B cell (primary cell): ENCODE measurements around the gene PRLH. TPM values are rescaled to one million over a fixed set of nuclear protein-coding genes. Genes with fewer than 3 reads are reported as not detected.

Source experiments
- ATAC-seq: fragments of 200-7000 bp; cut with Tn5 transposase; one replicate; pipeline ENCODE4 v1.10.0; 2021; ENCODE audit warnings: low read depth, mild to moderate bottlenecking, moderate number of reproducible peaks, moderate library complexity
- CTCF ChIA-PET: fragments of 350-600 bp; sonication (Branson Sonifier 250); formaldehyde crosslinking; loops from one replicate; lab custom pipeline; 2021; ENCODE audit warnings: antibody characterized with exemption, inconsistent platforms; lab: Charles Lee
- POLR2A ChIA-PET: fragments of 350-600 bp; sonication (Branson Sonifier 250); formaldehyde crosslinking; loops from one replicate; lab custom pipeline; 2021; ENCODE audit warnings: antibody characterized with exemption; lab: Charles Lee
- DNase-seq: peaks from one replicate; pipeline ENCODE4 v3.0.0; 2013
- H2AFZ ChIP-seq: 2 replicates; pipeline ENCODE4 v1.6.1; 2012; ENCODE audit warnings: mild to moderate bottlenecking, low read depth, low read length; ENCODE audit not compliant: insufficient read depth, poor library complexity, severe bottlenecking
- H3K27ac ChIP-seq, 2 donors: 1 replicate in 1 of 2; 2 replicates in 1 of 2; pipeline ENCODE4 v1.5.1; 2012 to 2013; ENCODE audit warnings: low read length in 2 of 2, mild to moderate bottlenecking in 2 of 2, moderate library complexity in 1 of 2
- H3K27me3 ChIP-seq, 4 experiments: fragments of 200-600 bp in 1 of 4; sonication (generic) in 1 of 4; replicated peaks in 1 of 4; 1 replicate in 2 of 4; 2 replicates in 2 of 4; pipeline versions ENCODE4 v1.6.1 to v1.7.0; 2013 to 2016; ENCODE audit warnings: low read length in 3 of 4, mild to moderate bottlenecking in 2 of 4, mixed read lengths in 1 of 4, moderate library complexity in 1 of 4; ENCODE audit not compliant: insufficient read depth in 4 of 4, control insufficient read depth in 3 of 4; ENCODE audit errors: control extremely low read depth in 1 of 4
- H3K36me3 ChIP-seq, 2 experiments: replicated peaks in 1 of 2; 1 replicate in 1 of 2; 2 replicates in 1 of 2; pipeline versions ENCODE4 v1.6.1 to v1.7.1; 2013; ENCODE audit warnings: low read length in 1 of 2; ENCODE audit not compliant: insufficient read depth in 2 of 2, control insufficient read depth in 1 of 2; ENCODE audit errors: control extremely low read depth in 1 of 2, extremely low read depth in 1 of 2
- H3K4me1 ChIP-seq, 2 donors: fragments of 200-600 bp in 1 of 2; sonication (generic) in 1 of 2; 1 replicate in 1 of 2; 2 replicates in 1 of 2; pipeline versions ENCODE4 v1.5.1 to v1.6.1; 2013 to 2017; ENCODE audit warnings: low read length in 2 of 2; ENCODE audit not compliant: control insufficient read depth in 2 of 2, insufficient read depth in 2 of 2
- H3K4me2 ChIP-seq: replicated peaks from 2 replicates; pipeline ENCODE3; 2012; ENCODE audit warnings: mild to moderate bottlenecking, low read depth, low read length; ENCODE audit not compliant: poor library complexity, severe bottlenecking
- H3K4me3 ChIP-seq, 5 experiments: fragments of 200-600 bp in 1 of 5; sonication (generic) in 1 of 5; 1 replicate in 3 of 5; 2 replicates in 2 of 5; pipeline versions ENCODE4 v1.5.1 to v1.7.0; 2011 to 2016; ENCODE audit warnings: low read length in 4 of 5, mild to moderate bottlenecking in 4 of 5, low read depth in 2 of 5, control low read depth in 1 of 5, moderate library complexity in 1 of 5; ENCODE audit not compliant: insufficient read depth in 1 of 5; ENCODE audit errors: control extremely low read depth in 1 of 5, extremely low read depth in 1 of 5
- H3K79me2 ChIP-seq: fragments of 200-600 bp; sonication (generic); one replicate; pipeline ENCODE4 v1.6.0; 2016; ENCODE audit warnings: low read length; ENCODE audit not compliant: control insufficient read depth, insufficient read depth
- H3K9ac ChIP-seq: fragments of 200-600 bp; sonication (generic); 2 replicates; pipeline ENCODE4 v1.6.1; 2017; ENCODE audit warnings: mild to moderate bottlenecking, low read length, moderate library complexity
- H3K9me3 ChIP-seq, 3 donors: one replicate each; pipeline versions ENCODE4 v1.6.1 to v1.7.1; 2013; ENCODE audit warnings: low read length in 2 of 3; ENCODE audit not compliant: control insufficient read depth in 2 of 3, insufficient read depth in 1 of 3; ENCODE audit errors: control extremely low read depth in 1 of 3
- H4K20me1 ChIP-seq: 2 replicates; pipeline ENCODE4 v1.6.0; 2012; ENCODE audit warnings: mild to moderate bottlenecking, low read length; ENCODE audit not compliant: insufficient read depth, control insufficient read depth, poor library complexity, severe bottlenecking
- H3K27ac Mint-ChIP-seq: one replicate; pipeline ENCODE4 v1.8.0; 2021; ENCODE audit warnings: mixed read lengths
- H3K27me3 Mint-ChIP-seq: one replicate; pipeline ENCODE4 v1.8.0; 2021; ENCODE audit warnings: mixed read lengths
- H3K4me1 Mint-ChIP-seq: one replicate; pipeline ENCODE4 v1.8.0; 2021; ENCODE audit warnings: mixed read lengths
- H3K4me3 Mint-ChIP-seq: one replicate; pipeline ENCODE4 v1.8.0; 2021; ENCODE audit warnings: mixed read lengths
- H3K9me3 Mint-ChIP-seq: one replicate; pipeline ENCODE4 v1.8.0; 2022; ENCODE audit warnings: mixed read lengths; ENCODE audit not compliant: insufficient read depth
- EZH2 ChIP-seq: IDR thresholded peaks from 2 replicates; pipeline ENCODE4 v1.6.1; 2012; ENCODE audit warnings: borderline replicate concordance, low read depth, mild to moderate bottlenecking, moderate library complexity, low read length; ENCODE audit not compliant: insufficient read depth, poor library complexity, severe bottlenecking
- WGBS: methylation state at CpG from one replicate; pipeline ENCODE4 v1.1.5; 2013; ENCODE audit warnings: missing lambda C conversion rate; ENCODE audit not compliant: insufficient coverage; 5-methylcytosine and 5-hydroxymethylcytosine counted together
- intact Hi-C: fragments of 100-400 bp; cut with micrococcal nuclease; formaldehyde crosslinking; loops from one replicate; pipeline ENCODE4 v1.10.0; 2022
- polyA plus RNA-seq: library from polyadenylated mRNA; depleted of rRNA; stranded (reverse); fragments of >200 nt; gene quantifications from 2 replicates; pipeline ENCODE4 v1.2.3, GENCODE V29; 2012
- total RNA-seq, 2 donors: library from RNA; stranded (reverse); fragments of 120-200 nt in 1 of 2; gene quantifications; 1 replicate in 1 of 2; 2 replicates in 1 of 2; pipeline versions ENCODE4 v1.2.3 to v1.2.4, GENCODE V29; 2013 to 2022
- TF ChIP-seq, protein P1 (sequence below): fragments of 200-600 bp; IDR thresholded peaks from one replicate; pipeline ENCODE4 v1.8.0; 2022; ENCODE audit warnings: antibody characterized with exemption, mild to moderate bottlenecking

The PRLH gene
- total and polyA plus RNA-seq, 2 donors (not counting 1 experiment from before 2014, with no cell fraction given), result not detected

DNA sequence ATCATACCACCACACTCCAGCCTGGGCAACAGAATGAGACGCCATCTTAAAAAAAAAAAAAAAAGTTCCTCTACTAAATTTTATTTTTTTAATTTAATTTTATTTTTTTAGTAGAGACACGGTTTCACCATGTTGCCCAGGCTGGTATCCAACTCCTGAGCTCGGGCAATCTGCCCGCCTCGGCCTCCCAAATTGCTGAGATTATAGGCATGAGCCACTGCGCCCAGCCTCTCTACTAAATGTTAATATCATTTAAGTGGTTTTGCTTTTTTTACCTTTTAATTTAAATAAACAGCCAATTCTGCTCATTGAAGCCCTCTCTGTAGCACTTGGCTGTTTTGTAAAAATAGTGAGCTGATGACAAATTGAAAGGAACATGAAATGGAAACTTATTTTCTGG, 15.0 kb downstream of the PRLH start:
- Histone ChIP-seq H4K20me1 (no peaks in the 10 kb centered on the region), H3K36me3 (no peaks in the 10 kb centered on the region), H3K9ac (no peak overlapping the region), H3K27ac (no peak overlapping the region), H3K79me2 (no peaks in the 10 kb centered on the region), H3K4me3 (no peak overlapping the region), H3K27me3 (peaks cover 0 to 7% (median 0%) of the 10 kb centered on the region in 4 experiments), H3K4me2 (no peak overlapping the region), H3K4me1 (peaks cover 0 to 4% of the 10 kb centered on the region in 2 donors), H3K9me3 (no peaks in the 10 kb centered on the region), H2AFZ (peak overlapping the region; percentile 19)
- H3K4me3 Mint-ChIP-seq, result no peak overlapping the region
- intact Hi-C loops, result loop anchor here (5.0 kb wide), 1 partner anchor 91 kb away; no protein-coding TSS in a partner anchor
- DNase-seq (no peak), ATAC-seq (no peak)
- TF ChIP-seq, protein P1, sequence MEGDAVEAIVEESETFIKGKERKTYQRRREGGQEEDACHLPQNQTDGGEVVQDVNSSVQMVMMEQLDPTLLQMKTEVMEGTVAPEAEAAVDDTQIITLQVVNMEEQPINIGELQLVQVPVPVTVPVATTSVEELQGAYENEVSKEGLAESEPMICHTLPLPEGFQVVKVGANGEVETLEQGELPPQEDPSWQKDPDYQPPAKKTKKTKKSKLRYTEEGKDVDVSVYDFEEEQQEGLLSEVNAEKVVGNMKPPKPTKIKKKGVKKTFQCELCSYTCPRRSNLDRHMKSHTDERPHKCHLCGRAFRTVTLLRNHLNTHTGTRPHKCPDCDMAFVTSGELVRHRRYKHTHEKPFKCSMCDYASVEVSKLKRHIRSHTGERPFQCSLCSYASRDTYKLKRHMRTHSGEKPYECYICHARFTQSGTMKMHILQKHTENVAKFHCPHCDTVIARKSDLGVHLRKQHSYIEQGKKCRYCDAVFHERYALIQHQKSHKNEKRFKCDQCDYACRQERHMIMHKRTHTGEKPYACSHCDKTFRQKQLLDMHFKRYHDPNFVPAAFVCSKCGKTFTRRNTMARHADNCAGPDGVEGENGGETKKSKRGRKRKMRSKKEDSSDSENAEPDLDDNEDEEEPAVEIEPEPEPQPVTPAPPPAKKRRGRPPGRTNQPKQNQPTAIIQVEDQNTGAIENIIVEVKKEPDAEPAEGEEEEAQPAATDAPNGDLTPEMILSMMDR, result no peak
- no peak for TF ChIP-seq EZH2
- ChIA-PET POLR2A (interaction anchor here (0.7 to 0.8 kb wide), 2 partner anchors 68 to 192 kb away, joined by 3 to 5 read pairs; no protein-coding TSS in a partner anchor), CTCF (interaction anchor here (0.6 to 5.7 kb wide), 19 partner anchors 9 to 682 kb away, joined by 3 to 88 read pairs (median 3); no protein-coding TSS in a partner anchor)
- no peaks in the 10 kb centered on the region for H3K9me3 Mint-ChIP-seq
- H3K27ac Mint-ChIP-seq, result no peak overlapping the region
- peaks cover 9% of the 10 kb centered on the region for H3K27me3 Mint-ChIP-seq
- WGBS, result no CpG with 5 or more reads among the region's 6 CpGs
- H3K4me1 Mint-ChIP-seq, result peaks cover 2% of the 10 kb centered on the region
